HEK293 (cell line): ENCODE results near the gene CRY1.

Experiments used
- BCL11A ChIP-seq: fragments of 450-650 bp; formaldehyde crosslinking; IDR thresholded peaks from 2 replicates; pipeline ENCODE4 v1.5.1; 2016; ENCODE audit warnings: low read depth, missing biosample characterization, missing genetic modification characterization
- GLIS2 ChIP-seq: fragments of 450-650 bp; formaldehyde crosslinking; IDR thresholded peaks from 2 replicates; pipeline ENCODE4 v1.5.1; 2016; ENCODE audit warnings: missing biosample characterization, missing genetic modification characterization
- SETDB1 ChIP-seq: IDR thresholded peaks from one replicate; pipeline ENCODE4 v1.6.1; 2017; ENCODE audit warnings: mild to moderate bottlenecking, low read length, moderate library complexity, mixed read lengths; ENCODE audit not compliant: insufficient read length
- ZNF174 ChIP-seq: fragments of 450-650 bp; formaldehyde crosslinking; IDR thresholded peaks from 2 replicates; pipeline ENCODE4 v1.5.0; 2017; ENCODE audit warnings: missing biosample characterization, mild to moderate bottlenecking, missing genetic modification characterization
- ZNF19 ChIP-seq: fragments of 450-650 bp; formaldehyde crosslinking; IDR thresholded peaks from 2 replicates; pipeline ENCODE4; 2016; ENCODE audit warnings: missing biosample characterization, missing genetic modification characterization, low read depth
- ZNF202 ChIP-seq: fragments of 450-650 bp; formaldehyde crosslinking; IDR thresholded peaks from 2 replicates; pipeline ENCODE4 v1.5.1; 2016; ENCODE audit warnings: missing biosample characterization, missing genetic modification characterization, borderline replicate concordance
- ZNF221 ChIP-seq: fragments of 450-650 bp; formaldehyde crosslinking; IDR thresholded peaks from 2 replicates; pipeline ENCODE4 v1.5.1; 2017; ENCODE audit warnings: missing biosample characterization, missing genetic modification characterization, borderline replicate concordance
- ZNF248 ChIP-seq: fragments of 450-650 bp; formaldehyde crosslinking; IDR thresholded peaks from 2 replicates; pipeline ENCODE4 v1.5.1; 2017; ENCODE audit warnings: missing biosample characterization, missing genetic modification characterization
- ZNF354C ChIP-seq: fragments of 450-650 bp; formaldehyde crosslinking; IDR thresholded peaks from 2 replicates; pipeline ENCODE4 v1.5.1; 2016; ENCODE audit warnings: missing biosample characterization, missing genetic modification characterization, low read depth, borderline replicate concordance
- ZNF391 ChIP-seq: fragments of 450-650 bp; formaldehyde crosslinking; IDR thresholded peaks from 2 replicates; pipeline ENCODE4 v1.5.1; 2016; ENCODE audit warnings: low read depth, missing biosample characterization, missing genetic modification characterization, borderline replicate concordance
- ZNF514 ChIP-seq: fragments of 450-650 bp; formaldehyde crosslinking; IDR thresholded peaks from 2 replicates; pipeline ENCODE4 v1.5.1; 2016; ENCODE audit warnings: missing biosample characterization, missing genetic modification characterization
- ZNF521 ChIP-seq: fragments of 450-650 bp; formaldehyde crosslinking; IDR thresholded peaks from 2 replicates; pipeline ENCODE4 v1.5.1; 2017; ENCODE audit warnings: missing biosample characterization, mild to moderate bottlenecking, missing genetic modification characterization
- ZNF529 ChIP-seq: fragments of 450-650 bp; formaldehyde crosslinking; IDR thresholded peaks from 2 replicates; pipeline ENCODE4 v1.5.1; 2017; ENCODE audit warnings: missing genetic modification characterization, missing biosample characterization; ENCODE audit not compliant: insufficient replicate concordance
- ZNF555 ChIP-seq: fragments of 450-650 bp; formaldehyde crosslinking; conservative IDR thresholded peaks from 2 replicates; pipeline ENCODE4 v1.5.1; 2017; ENCODE audit warnings: missing biosample characterization, mild to moderate bottlenecking, missing genetic modification characterization, inconsistent platforms
- ZNF600 ChIP-seq: fragments of 450-650 bp; formaldehyde crosslinking; IDR thresholded peaks from 2 replicates; pipeline ENCODE4 v1.5.1; 2016; ENCODE audit warnings: missing biosample characterization, missing genetic modification characterization
- ZNF624 ChIP-seq: fragments of 450-650 bp; formaldehyde crosslinking; IDR thresholded peaks from 2 replicates; pipeline ENCODE4 v1.5.1; 2017; ENCODE audit warnings: missing biosample characterization, missing genetic modification characterization
- ZNF747 ChIP-seq: fragments of 450-650 bp; formaldehyde crosslinking; IDR thresholded peaks from 2 replicates; pipeline ENCODE4 v1.5.1; 2016; ENCODE audit warnings: missing biosample characterization, missing genetic modification characterization
- ZNF792 ChIP-seq: fragments of 450-650 bp; formaldehyde crosslinking; IDR thresholded peaks from 2 replicates; pipeline ENCODE4 v1.5.1; 2016; ENCODE audit warnings: missing biosample characterization, missing genetic modification characterization
- TF ChIP-seq, protein P1 (sequence below): fragments of 450-650 bp; formaldehyde crosslinking; IDR thresholded peaks from 2 replicates; pipeline ENCODE4 v1.5.1; 2016; ENCODE audit warnings: missing biosample characterization, missing genetic modification characterization, borderline replicate concordance
- TF ChIP-seq, protein P2 (sequence below): fragments of 450-650 bp; formaldehyde crosslinking; IDR thresholded peaks from 2 replicates; pipeline ENCODE4 v1.5.1; 2016; ENCODE audit warnings: missing biosample characterization, missing genetic modification characterization
- TF ChIP-seq, protein P3 (sequence below): fragments of 450-650 bp; formaldehyde crosslinking; IDR thresholded peaks from 2 replicates; pipeline ENCODE4 v1.5.1; 2016; ENCODE audit warnings: missing biosample characterization, missing genetic modification characterization
- TF ChIP-seq, protein P4 (sequence below): fragments of 450-650 bp; formaldehyde crosslinking; IDR thresholded peaks from 2 replicates; pipeline ENCODE4 v1.5.1; 2017; ENCODE audit warnings: missing biosample characterization, mild to moderate bottlenecking, missing genetic modification characterization, moderate library complexity
- TF ChIP-seq, protein P5 (sequence below): fragments of 450-650 bp; formaldehyde crosslinking; IDR thresholded peaks from 2 replicates; pipeline ENCODE4 v1.5.1; 2016; ENCODE audit warnings: missing biosample characterization, missing genetic modification characterization

CRY1 gene

DNA sequence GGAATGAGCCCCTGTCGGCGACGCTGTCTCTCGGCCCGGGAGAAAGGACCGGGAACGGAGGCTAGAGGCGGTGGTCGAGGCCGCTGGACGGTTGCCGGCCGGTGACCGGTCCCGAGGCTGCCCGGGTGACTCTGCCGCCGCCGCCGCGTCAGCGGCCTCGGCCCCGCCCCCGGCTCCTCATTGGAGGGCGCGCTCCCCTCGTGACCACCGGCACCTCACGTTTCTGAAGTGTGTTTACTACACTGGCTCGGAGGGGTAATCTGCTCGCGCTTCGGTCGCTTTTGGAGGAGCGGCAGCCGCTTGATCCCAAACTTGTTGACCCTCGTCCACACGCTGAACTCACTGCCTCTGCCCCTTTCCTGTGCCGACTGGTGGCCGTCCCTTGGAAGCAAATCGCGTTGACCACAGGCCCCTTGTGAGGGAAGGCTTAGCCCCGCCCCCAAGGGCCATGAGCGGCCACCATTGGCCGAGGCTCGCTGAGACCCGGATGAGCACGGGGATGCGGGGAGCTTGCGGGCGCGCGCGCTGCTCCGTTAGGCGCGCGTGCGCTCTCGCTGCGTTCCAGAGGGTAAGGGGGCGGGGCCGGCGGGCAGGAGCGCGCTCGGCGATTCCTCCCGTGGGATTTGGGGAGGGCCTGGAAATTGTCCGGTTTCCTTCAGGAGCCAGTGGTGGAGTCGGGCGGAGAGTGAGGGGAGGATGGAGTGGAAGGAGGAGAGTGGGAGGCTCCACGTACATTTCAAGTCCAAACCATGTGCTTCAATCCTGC, at the start of gene CRY1 (continued):
- TF ChIP-seq, protein P1, sequence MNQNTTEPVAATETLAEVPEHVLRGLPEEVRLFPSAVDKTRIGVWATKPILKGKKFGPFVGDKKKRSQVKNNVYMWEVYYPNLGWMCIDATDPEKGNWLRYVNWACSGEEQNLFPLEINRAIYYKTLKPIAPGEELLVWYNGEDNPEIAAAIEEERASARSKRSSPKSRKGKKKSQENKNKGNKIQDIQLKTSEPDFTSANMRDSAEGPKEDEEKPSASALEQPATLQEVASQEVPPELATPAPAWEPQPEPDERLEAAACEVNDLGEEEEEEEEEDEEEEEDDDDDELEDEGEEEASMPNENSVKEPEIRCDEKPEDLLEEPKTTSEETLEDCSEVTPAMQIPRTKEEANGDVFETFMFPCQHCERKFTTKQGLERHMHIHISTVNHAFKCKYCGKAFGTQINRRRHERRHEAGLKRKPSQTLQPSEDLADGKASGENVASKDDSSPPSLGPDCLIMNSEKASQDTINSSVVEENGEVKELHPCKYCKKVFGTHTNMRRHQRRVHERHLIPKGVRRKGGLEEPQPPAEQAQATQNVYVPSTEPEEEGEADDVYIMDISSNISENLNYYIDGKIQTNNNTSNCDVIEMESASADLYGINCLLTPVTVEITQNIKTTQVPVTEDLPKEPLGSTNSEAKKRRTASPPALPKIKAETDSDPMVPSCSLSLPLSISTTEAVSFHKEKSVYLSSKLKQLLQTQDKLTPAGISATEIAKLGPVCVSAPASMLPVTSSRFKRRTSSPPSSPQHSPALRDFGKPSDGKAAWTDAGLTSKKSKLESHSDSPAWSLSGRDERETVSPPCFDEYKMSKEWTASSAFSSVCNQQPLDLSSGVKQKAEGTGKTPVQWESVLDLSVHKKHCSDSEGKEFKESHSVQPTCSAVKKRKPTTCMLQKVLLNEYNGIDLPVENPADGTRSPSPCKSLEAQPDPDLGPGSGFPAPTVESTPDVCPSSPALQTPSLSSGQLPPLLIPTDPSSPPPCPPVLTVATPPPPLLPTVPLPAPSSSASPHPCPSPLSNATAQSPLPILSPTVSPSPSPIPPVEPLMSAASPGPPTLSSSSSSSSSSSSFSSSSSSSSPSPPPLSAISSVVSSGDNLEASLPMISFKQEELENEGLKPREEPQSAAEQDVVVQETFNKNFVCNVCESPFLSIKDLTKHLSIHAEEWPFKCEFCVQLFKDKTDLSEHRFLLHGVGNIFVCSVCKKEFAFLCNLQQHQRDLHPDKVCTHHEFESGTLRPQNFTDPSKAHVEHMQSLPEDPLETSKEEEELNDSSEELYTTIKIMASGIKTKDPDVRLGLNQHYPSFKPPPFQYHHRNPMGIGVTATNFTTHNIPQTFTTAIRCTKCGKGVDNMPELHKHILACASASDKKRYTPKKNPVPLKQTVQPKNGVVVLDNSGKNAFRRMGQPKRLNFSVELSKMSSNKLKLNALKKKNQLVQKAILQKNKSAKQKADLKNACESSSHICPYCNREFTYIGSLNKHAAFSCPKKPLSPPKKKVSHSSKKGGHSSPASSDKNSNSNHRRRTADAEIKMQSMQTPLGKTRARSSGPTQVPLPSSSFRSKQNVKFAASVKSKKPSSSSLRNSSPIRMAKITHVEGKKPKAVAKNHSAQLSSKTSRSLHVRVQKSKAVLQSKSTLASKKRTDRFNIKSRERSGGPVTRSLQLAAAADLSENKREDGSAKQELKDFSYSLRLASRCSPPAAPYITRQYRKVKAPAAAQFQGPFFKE = no peak
- TF ChIP-seq, protein P2, sequence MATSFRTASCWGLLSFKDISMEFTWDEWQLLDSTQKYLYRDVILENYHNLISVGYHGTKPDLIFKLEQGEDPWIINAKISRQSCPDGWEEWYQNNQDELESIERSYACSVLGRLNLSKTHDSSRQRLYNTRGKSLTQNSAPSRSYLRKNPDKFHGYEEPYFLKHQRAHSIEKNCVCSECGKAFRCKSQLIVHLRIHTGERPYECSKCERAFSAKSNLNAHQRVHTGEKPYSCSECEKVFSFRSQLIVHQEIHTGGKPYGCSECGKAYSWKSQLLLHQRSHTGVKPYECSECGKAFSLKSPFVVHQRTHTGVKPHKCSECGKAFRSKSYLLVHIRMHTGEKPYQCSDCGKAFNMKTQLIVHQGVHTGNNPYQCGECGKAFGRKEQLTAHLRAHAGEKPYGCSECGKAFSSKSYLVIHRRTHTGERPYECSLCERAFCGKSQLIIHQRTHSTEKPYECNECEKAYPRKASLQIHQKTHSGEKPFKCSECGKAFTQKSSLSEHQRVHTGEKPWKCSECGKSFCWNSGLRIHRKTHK = no peak
- TF ChIP-seq ZNF391 (no peak), SETDB1 (no peak), BCL11A (no peak), GLIS2 (tag by site-specific recombination) (peak; percentile 92), ZNF600 (tag by site-specific recombination) (peak; percentile 63; the same call in 1 of the 2 replicates), ZNF624 (tag by site-specific recombination) (no peak), ZNF202 (tag by site-specific recombination) (no peak), ZNF747 (tag by site-specific recombination) (no peak), ZNF248 (tag by site-specific recombination) (no peak), ZNF354C (tag by site-specific recombination) (no peak), ZNF174 (no peak), ZNF221 (tag by site-specific recombination) (no peak), ZNF514 (no peak), ZNF792 (tag by site-specific recombination) (no peak), ZNF521 (tag by site-specific recombination) (no peak), ZNF555 (tag by site-specific recombination) (no peak), ZNF19 (tag by site-specific recombination) (no peak), ZNF529 (tag by site-specific recombination) (no peak)
- TF ChIP-seq, protein P3, sequence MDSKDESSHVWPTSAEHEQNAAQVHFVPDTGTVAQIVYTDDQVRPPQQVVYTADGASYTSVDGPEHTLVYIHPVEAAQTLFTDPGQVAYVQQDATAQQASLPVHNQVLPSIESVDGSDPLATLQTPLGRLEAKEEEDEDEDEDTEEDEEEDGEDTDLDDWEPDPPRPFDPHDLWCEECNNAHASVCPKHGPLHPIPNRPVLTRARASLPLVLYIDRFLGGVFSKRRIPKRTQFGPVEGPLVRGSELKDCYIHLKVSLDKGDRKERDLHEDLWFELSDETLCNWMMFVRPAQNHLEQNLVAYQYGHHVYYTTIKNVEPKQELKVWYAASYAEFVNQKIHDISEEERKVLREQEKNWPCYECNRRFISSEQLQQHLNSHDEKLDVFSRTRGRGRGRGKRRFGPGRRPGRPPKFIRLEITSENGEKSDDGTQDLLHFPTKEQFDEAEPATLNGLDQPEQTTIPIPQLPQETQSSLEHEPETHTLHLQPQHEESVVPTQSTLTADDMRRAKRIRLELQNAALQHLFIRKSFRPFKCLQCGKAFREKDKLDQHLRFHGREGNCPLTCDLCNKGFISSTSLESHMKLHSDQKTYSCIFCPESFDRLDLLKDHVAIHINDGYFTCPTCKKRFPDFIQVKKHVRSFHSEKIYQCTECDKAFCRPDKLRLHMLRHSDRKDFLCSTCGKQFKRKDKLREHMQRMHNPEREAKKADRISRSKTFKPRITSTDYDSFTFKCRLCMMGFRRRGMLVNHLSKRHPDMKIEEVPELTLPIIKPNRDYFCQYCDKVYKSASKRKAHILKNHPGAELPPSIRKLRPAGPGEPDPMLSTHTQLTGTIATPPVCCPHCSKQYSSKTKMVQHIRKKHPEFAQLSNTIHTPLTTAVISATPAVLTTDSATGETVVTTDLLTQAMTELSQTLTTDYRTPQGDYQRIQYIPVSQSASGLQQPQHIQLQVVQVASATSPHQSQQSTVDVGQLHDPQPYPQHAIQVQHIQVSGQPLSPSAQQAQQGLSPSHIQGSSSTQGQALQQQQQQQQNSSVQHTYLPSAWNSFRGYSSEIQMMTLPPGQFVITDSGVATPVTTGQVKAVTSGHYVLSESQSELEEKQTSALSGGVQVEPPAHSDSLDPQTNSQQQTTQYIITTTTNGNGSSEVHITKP = peak; percentile 91
- TF ChIP-seq, protein P4, sequence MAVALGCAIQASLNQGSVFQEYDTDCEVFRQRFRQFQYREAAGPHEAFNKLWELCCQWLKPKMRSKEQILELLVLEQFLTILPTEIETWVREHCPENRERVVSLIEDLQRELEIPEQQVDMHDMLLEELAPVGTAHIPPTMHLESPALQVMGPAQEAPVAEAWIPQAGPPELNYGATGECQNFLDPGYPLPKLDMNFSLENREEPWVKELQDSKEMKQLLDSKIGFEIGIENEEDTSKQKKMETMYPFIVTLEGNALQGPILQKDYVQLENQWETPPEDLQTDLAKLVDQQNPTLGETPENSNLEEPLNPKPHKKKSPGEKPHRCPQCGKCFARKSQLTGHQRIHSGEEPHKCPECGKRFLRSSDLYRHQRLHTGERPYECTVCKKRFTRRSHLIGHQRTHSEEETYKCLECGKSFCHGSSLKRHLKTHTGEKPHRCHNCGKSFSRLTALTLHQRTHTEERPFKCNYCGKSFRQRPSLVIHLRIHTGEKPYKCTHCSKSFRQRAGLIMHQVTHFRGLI (tag by site-specific recombination) = no peak
- TF ChIP-seq, protein P5, sequence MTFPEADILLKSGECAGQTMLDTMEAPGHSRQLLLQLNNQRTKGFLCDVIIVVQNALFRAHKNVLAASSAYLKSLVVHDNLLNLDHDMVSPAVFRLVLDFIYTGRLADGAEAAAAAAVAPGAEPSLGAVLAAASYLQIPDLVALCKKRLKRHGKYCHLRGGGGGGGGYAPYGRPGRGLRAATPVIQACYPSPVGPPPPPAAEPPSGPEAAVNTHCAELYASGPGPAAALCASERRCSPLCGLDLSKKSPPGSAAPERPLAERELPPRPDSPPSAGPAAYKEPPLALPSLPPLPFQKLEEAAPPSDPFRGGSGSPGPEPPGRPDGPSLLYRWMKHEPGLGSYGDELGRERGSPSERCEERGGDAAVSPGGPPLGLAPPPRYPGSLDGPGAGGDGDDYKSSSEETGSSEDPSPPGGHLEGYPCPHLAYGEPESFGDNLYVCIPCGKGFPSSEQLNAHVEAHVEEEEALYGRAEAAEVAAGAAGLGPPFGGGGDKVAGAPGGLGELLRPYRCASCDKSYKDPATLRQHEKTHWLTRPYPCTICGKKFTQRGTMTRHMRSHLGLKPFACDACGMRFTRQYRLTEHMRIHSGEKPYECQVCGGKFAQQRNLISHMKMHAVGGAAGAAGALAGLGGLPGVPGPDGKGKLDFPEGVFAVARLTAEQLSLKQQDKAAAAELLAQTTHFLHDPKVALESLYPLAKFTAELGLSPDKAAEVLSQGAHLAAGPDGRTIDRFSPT (tag by site-specific recombination) = no peak
